Activated CD4-positive, alpha-beta T cell treated with anti-CD3 and anti-CD28 coated beads, Interleukin-2, amount 10 ng/mL, durations not matched to agents 7 days and 5 days (primary cell): ENCODE data around the gene RBPJ. TPM values are rescaled to one million over a fixed set of nuclear protein-coding genes. Genes with fewer than 3 reads are reported as not detected.

Experiments
- CTCF ChIA-PET: fragments of 350-600 bp; sonication (Branson Sonifier 250); formaldehyde crosslinking; loops from one replicate; lab custom pipeline; 2021; ENCODE audit warnings: antibody characterized with exemption; lab: Charles Lee
- POLR2A ChIA-PET: fragments of 350-600 bp; sonication (Branson Sonifier 250); formaldehyde crosslinking; loops from one replicate; lab custom pipeline; 2021; ENCODE audit warnings: antibody characterized with exemption; lab: Charles Lee
- DNase-seq: peaks from one replicate; pipeline ENCODE4 v3.0.0-alpha.2; 2020
- H3K27ac Mint-ChIP-seq: one replicate; pipeline ENCODE4 v1.8.0; 2021; ENCODE audit warnings: mild to moderate bottlenecking, moderate library complexity, mixed read lengths
- H3K27me3 Mint-ChIP-seq: one replicate; pipeline ENCODE4 v1.8.0; 2021; ENCODE audit warnings: mixed read lengths
- H3K36me3 Mint-ChIP-seq: one replicate; pipeline ENCODE4 v1.8.0; 2021; ENCODE audit warnings: low read depth, mixed read lengths
- H3K4me1 Mint-ChIP-seq: one replicate; pipeline ENCODE4 v1.8.0; 2021; ENCODE audit warnings: mixed read lengths
- H3K4me3 Mint-ChIP-seq: one replicate; pipeline ENCODE4 v1.8.0; 2021; ENCODE audit warnings: mild to moderate bottlenecking, moderate library complexity, mixed read lengths
- H3K9me3 Mint-ChIP-seq: one replicate; pipeline ENCODE4 v1.8.0; 2021; ENCODE audit warnings: mixed read lengths
- total RNA-seq, 2 experiments: library from RNA; stranded (reverse); gene quantifications; one replicate each; pipeline ENCODE4 v1.2.3, GENCODE V29; 2021

The RBPJ gene
- total RNA-seq, 2 experiments from 2014 or later: 66.4 to 74.9 TPM

DNA sequence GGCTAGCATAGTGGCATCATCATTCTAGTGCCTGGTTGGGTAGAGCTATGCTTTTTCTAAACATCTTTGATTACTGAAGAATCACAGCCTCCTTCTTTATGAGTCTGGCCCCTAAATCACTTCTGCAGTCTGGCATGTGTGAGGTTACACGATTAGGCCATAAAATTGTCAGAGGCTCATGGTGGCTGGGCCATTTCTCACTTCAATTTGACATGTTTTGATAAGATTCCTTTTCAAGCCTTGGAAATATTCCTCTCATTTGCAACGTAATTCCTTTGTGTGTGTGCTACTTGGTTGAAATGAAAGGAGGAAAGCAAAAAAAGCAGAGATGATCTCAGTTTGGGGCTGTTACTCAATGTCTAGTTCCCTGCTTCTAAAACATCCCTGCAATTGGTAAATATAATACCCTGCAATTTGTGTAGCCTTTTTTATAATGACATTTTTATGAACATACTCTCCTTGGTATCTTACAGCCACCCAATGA lies 163.3 kb downstream of the RBPJ start:
- no peaks in the 10 kb centered on the region for H3K9me3 Mint-ChIP-seq
- ChIA-PET POLR2A (no interaction called here), CTCF (interaction anchor here (0.6 kb wide), 1 partner anchor 14 kb away, joined by 5 read pairs; no protein-coding TSS in a partner anchor)
- H3K36me3 Mint-ChIP-seq: no peaks in the 10 kb centered on the region
- no peak for DNase-seq
- no peak overlapping the region for H3K27ac Mint-ChIP-seq
- H3K4me3 Mint-ChIP-seq: no peak overlapping the region
- peaks cover 10% of the 10 kb centered on the region for H3K27me3 Mint-ChIP-seq
- no peaks in the 10 kb centered on the region for H3K4me1 Mint-ChIP-seq

DNA sequence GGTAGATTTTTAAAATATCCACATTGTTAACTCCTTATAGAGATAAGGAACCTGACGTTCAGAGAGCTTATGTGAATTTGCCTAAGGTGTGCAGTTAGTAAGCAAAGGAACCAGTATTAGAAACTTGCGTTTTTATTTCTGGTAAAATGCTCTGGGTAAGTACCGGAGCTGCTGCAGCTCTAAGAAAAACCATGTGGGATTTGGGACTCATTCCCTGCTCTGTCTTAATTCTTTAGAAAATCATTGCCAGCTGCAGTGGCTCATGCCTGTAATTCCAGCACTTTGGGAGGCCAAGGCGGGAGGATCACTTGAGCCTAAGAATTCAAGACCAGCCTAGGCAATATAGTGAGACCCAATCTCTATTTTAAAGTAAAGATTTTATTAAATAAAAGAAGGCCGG lies 163.7 kb downstream of the RBPJ start:
- ChIA-PET CTCF (interaction anchor here (0.6 kb wide), 1 partner anchor 13 kb away, joined by 5 read pairs; no protein-coding TSS in a partner anchor), POLR2A (no interaction called here)
- Mint-ChIP-seq H3K36me3 (no peaks in the 10 kb centered on the region), H3K27me3 (peaks cover 12% of the 10 kb centered on the region), H3K9me3 (no peaks in the 10 kb centered on the region), H3K4me1 (no peaks in the 10 kb centered on the region), H3K4me3 (no peak overlapping the region), H3K27ac (no peak overlapping the region)
- no peak for DNase-seq

Other genes with a start within 250 kb of the RBPJ start
- gene CCKAR, start 169.5 kb downstream of the RBPJ start, total RNA-seq: not detected